Hematopoietic multipotent progenitor cell treated with erythropoietin and hydrocortisone succinate and interleukin-3 and kit ligand, for 8 days (in vitro differentiated cells): ENCODE measurements around the gene SMPD4.
"Not testable (repeated sequence)": the region's sequence is repeated elsewhere in the genome, so short reads cannot be mapped to it uniquely, and the experiment has no call there.

Experiments
- DNase-seq: peaks from one replicate; pipeline ENCODE4 v3.0.0-alpha.2; 2015

The SMPD4 gene

GRCh38 chr2:130187268-130187667 is 5.9 kb upstream of the SMPD4 start:
- DNase-seq, result no peak

- DNase-seq, result no peak
Observed at GRCh38 chr2:130186391-130186790, 5.0 kb upstream of the SMPD4 start.

- no peak for DNase-seq
Observed at GRCh38 chr2:130185896-130186295, 4.5 kb upstream of the SMPD4 start.

- no peak for DNase-seq
Observed at GRCh38 chr2:130185436-130185835, 4.0 kb upstream of the SMPD4 start.

- DNase-seq, result peak; percentile 54
Observed at GRCh38 chr2:130183512-130184373, 2.3 kb upstream of the SMPD4 start.

GRCh38 chr2:130182826-130183511 is 1.6 kb upstream of the SMPD4 start:
- DNase-seq, result not testable (repeated sequence)

GRCh38 chr2:130181880-130182682 is 679 bp upstream of the SMPD4 start, which contains the start of gene MZT2B:
Gene MZT2B, plus strand, starts transcription at chr2:130182262. Its CDS starts 21 bp downstream, at chr2:130182283.
- peak; percentile 90 for DNase-seq

- peak; percentile 27 for DNase-seq
Observed at GRCh38 chr2:130180404-130181324, 738 bp downstream of the SMPD4 start.

GRCh38 chr2:130174866-130175265 is 6.5 kb downstream of the SMPD4 start:
- DNase-seq, result not testable (repeated sequence)

GRCh38 chr2:130169896-130170295 is 11.5 kb downstream of the SMPD4 start:
- DNase-seq, result no peak

- DNase-seq, result not testable (repeated sequence)
Observed at GRCh38 chr2:130169163-130169562, 12.2 kb downstream of the SMPD4 start.

- not testable (repeated sequence) for DNase-seq
Observed at GRCh38 chr2:130166611-130167010, 14.8 kb downstream of the SMPD4 start.

- no peak for DNase-seq
Observed at GRCh38 chr2:130165293-130166016, 15.9 kb downstream of the SMPD4 start.

- DNase-seq, result no peak
Observed at GRCh38 chr2:130162968-130163367, 18.4 kb downstream of the SMPD4 start.

GRCh38 chr2:130162486-130162885 is 18.9 kb downstream of the SMPD4 start:
- DNase-seq, result not testable (repeated sequence)

GRCh38 chr2:130160838-130161705 is 20.3 kb downstream of the SMPD4 start:
- DNase-seq, result peak; percentile 29

GRCh38 chr2:130160131-130160530 is 21.3 kb downstream of the SMPD4 start:
- no peak for DNase-seq

GRCh38 chr2:130159376-130159775 is 22.0 kb downstream of the SMPD4 start:
- DNase-seq, result not testable (repeated sequence)

GRCh38 chr2:130158631-130159030 is 22.8 kb downstream of the SMPD4 start:
- no peak for DNase-seq

- DNase-seq, result not testable (repeated sequence)
Observed at GRCh38 chr2:130157825-130158514, 23.4 kb downstream of the SMPD4 start.
